ENCODE data around the gene HOXA11. TPM values are rescaled to one million over a fixed set of nuclear protein-coding genes. Genes with fewer than 3 reads are reported as not detected.

HOXA11 gene
- total and polyA plus RNA-seq, 10 of the 15 experiments (the other 5 are each of a cell fraction or from before 2014, with no cell fraction given) = not detected

DNA sequence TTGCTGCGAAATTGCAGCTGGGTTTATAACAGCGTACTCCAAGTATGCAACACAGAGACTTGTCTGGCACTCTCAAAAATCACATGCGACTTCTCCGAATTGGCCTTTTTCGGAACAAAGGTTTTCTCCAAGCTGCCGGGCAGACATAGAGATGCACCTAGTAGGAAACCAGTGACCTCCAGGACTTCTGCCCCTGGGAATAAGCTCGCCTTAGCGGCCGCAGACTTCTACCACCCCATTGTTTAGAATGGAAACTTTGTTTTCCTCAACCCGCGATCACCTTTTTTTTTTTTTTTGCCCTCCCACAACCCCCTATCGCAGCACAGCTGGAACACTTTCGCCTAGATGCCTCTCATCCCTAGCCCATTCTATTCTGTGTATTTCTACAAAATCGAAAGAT, 6.0 kb downstream of the HOXA11 start:
- no peak overlapping the region for H3K27ac ChIP-seq (ENCODE audit: control insufficient read depth, insufficient read depth)
- H3K79me2 ChIP-seq (ENCODE audit: control insufficient read depth, insufficient read depth, low read length) = no peaks in the 10 kb centered on the region
- no peak for DNase-seq (ENCODE audit: low read depth, low spot score)
- no peak overlapping the region for H3K4me2 ChIP-seq (ENCODE audit: control insufficient read depth, insufficient read depth)
- ChIA-PET RAD21 (ENCODE audit: unreplicated experiment) (no interaction called here), POLR2A (no interaction called here), CTCF (interaction anchor here (0.6 to 2.0 kb wide), 9 partner anchors 9 to 1285 kb away, joined by 3 to 5 read pairs (median 3); no protein-coding TSS in a partner anchor), SMC1A (ENCODE audit: uncharacterized antibody, unreplicated experiment) (interaction anchor here (1.4 to 1.5 kb wide), 2 partner anchors 495 to 1286 kb away, joined by 4 to 5 read pairs; no protein-coding TSS in a partner anchor)
- in situ Hi-C loops (cut with MboI) (no loop called here), intact Hi-C loops (cut with micrococcal nuclease; ENCODE audit: unreplicated experiment) (no loop called here)
- H3K4me3 ChIP-seq = no peak overlapping the region
- ATAC-seq = no peak
- no TSS peak for BruUV-seq (replicated peaks)
- no peak overlapping the region for H2AFZ ChIP-seq (ENCODE audit: control insufficient read depth, low read depth, low read length)
- peaks cover 14 to 26% of the 10 kb centered on the region in 2 experiments for H3K27me3 ChIP-seq (replicated peaks in 1 of 2; ENCODE audit: control insufficient read depth in 2 of 2, insufficient read depth in 2 of 2, low read length in 1 of 2)
- H3K9ac ChIP-seq (ENCODE audit: control insufficient read depth, insufficient read depth, low read length) = no peak overlapping the region
- no peaks in the 10 kb centered on the region for H3K4me1 ChIP-seq (ENCODE audit: control insufficient read depth, insufficient read depth, low read length)
- H3K9me3 ChIP-seq (replicated peaks; ENCODE audit: control insufficient read depth, insufficient read depth, low read length) = no peaks in the 10 kb centered on the region; the same call in 2 of the 3 replicates
- 75% methylated on average over 13 of the region's 14 CpGs for WGBS (ENCODE audit: insufficient coverage, insufficient replicate concordance, low lambda C conversion rate, missing lambda C conversion rate)
- no peaks in the 10 kb centered on the region for H4K20me1 ChIP-seq (ENCODE audit: control insufficient read depth, insufficient read depth)
- FAIRE-seq = no peak
- no peaks in the 10 kb centered on the region for H3K36me3 ChIP-seq (ENCODE audit: control insufficient read depth in 2 of 2, insufficient read depth in 2 of 2, low read length in 1 of 2)
- TF ChIP-seq EGR1 (IDR thresholded peaks at IDR 0.05; ENCODE audit: borderline replicate concordance in 1 of 2, low read depth in 2 of 2, low read length in 2 of 2) (no peak), ZBTB11 (CRISPR knock-in tag; IDR thresholded peaks at IDR 0.05) (no peak), NR2C1 (IDR thresholded peaks at IDR 0.05) (no peak), CREM (IDR thresholded peaks at IDR 0.05; ENCODE audit: low read depth) (no peak), GABPA (IDR thresholded peaks at IDR 0.05; ENCODE audit: low read depth) (no peak), RCOR1 (conservative IDR thresholded peaks at IDR 0.05; ENCODE audit: low read depth, low read length) (no peak), ZSCAN29 (IDR thresholded peaks at IDR 0.05) (no peak), CEBPZ (IDR thresholded peaks at IDR 0.05; ENCODE audit: low read depth, low read length) (no peak), HDAC6 (IDR thresholded peaks at IDR 0.05; ENCODE audit: unreplicated experiment) (no peak), FOXM1 (IDR thresholded peaks at IDR 0.05; ENCODE audit: low read depth, low read length) (no peak), POU2F2 (IDR thresholded peaks at IDR 0.05; ENCODE audit: borderline replicate concordance, low read depth, low read length) (no peak), IRF4 (IDR thresholded peaks at IDR 0.05; ENCODE audit: low read depth, low read length) (no peak)
- TF ChIP-seq, protein P1, sequence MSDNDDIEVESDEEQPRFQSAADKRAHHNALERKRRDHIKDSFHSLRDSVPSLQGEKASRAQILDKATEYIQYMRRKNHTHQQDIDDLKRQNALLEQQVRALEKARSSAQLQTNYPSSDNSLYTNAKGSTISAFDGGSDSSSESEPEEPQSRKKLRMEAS (IDR thresholded peaks at IDR 0.05; ENCODE audit: low read depth, low read length) = no peak
- TF ChIP-seq, protein P2, sequence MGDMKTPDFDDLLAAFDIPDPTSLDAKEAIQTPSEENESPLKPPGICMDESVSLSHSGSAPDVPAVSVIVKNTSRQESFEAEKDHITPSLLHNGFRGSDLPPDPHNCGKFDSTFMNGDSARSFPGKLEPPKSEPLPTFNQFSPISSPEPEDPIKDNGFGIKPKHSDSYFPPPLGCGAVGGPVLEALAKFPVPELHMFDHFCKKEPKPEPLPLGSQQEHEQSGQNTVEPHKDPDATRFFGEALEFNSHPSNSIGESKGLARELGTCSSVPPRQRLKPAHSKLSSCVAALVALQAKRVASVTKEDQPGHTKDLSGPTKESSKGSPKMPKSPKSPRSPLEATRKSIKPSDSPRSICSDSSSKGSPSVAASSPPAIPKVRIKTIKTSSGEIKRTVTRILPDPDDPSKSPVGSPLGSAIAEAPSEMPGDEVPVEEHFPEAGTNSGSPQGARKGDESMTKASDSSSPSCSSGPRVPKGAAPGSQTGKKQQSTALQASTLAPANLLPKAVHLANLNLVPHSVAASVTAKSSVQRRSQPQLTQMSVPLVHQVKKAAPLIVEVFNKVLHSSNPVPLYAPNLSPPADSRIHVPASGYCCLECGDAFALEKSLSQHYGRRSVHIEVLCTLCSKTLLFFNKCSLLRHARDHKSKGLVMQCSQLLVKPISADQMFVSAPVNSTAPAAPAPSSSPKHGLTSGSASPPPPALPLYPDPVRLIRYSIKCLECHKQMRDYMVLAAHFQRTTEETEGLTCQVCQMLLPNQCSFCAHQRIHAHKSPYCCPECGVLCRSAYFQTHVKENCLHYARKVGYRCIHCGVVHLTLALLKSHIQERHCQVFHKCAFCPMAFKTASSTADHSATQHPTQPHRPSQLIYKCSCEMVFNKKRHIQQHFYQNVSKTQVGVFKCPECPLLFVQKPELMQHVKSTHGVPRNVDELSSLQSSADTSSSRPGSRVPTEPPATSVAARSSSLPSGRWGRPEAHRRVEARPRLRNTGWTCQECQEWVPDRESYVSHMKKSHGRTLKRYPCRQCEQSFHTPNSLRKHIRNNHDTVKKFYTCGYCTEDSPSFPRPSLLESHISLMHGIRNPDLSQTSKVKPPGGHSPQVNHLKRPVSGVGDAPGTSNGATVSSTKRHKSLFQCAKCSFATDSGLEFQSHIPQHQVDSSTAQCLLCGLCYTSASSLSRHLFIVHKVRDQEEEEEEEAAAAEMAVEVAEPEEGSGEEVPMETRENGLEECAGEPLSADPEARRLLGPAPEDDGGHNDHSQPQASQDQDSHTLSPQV (IDR thresholded peaks at IDR 0.05) = no peak
